GM23338 (cell line): ENCODE results near the gene PPP2R1B. TPM values are rescaled to one million over a fixed set of nuclear protein-coding genes. Genes with fewer than 3 reads are reported as not detected.
A peak's percentile ranks its signal among the peaks of the same experiment; 100 is the strongest.

Experiments
- ATAC-seq: fragments of 200-7000 bp; cut with Tn5 transposase; 3 replicates; pipeline ENCODE4 v1.9.1; 2020
- DNase-seq: peaks from one replicate; pipeline ENCODE4 v3.0.0-alpha.2; 2015; ENCODE audit warnings: low spot score
- H2AFZ ChIP-seq: fragments of 200-600 bp; sonication (generic); 2 replicates; pipeline ENCODE4 v1.8.0; 2016; ENCODE audit warnings: antibody characterized with exemption, mild to moderate bottlenecking, moderate library complexity
- H3F3A ChIP-seq: fragments of 200-600 bp; sonication (generic); replicated peaks from 2 replicates; pipeline ENCODE4 v1.8.0; 2017; ENCODE audit warnings: antibody characterized with exemption, mixed run types, low read depth
- H3K27ac ChIP-seq: fragments of 200-600 bp; sonication (generic); 2 replicates; pipeline ENCODE4 v1.6.1; 2016; ENCODE audit warnings: low read depth
- H3K27me3 ChIP-seq: fragments of 200-600 bp; sonication (generic); 2 replicates; pipeline ENCODE4 v1.8.0; 2016; ENCODE audit warnings: mild to moderate bottlenecking, mixed run types, moderate library complexity; ENCODE audit not compliant: insufficient read depth
- H3K36me3 ChIP-seq: fragments of 200-600 bp; sonication (generic); 2 replicates; pipeline ENCODE4 v1.8.0; 2016; ENCODE audit warnings: mild to moderate bottlenecking; ENCODE audit not compliant: insufficient read depth
- H3K4me1 ChIP-seq: fragments of 200-600 bp; sonication (generic); 2 replicates; pipeline ENCODE4 v1.8.0; 2016; ENCODE audit warnings: mild to moderate bottlenecking, moderate library complexity; ENCODE audit not compliant: insufficient read depth
- H3K4me2 ChIP-seq: fragments of 200-600 bp; sonication (generic); 2 replicates; pipeline ENCODE4 v1.7.1; 2017; ENCODE audit warnings: mixed run types
- H3K4me3 ChIP-seq: fragments of 200-600 bp; sonication (generic); 2 replicates; pipeline ENCODE4 v1.6.1; 2016; ENCODE audit warnings: mixed run types
- H3K79me2 ChIP-seq: fragments of 200-600 bp; sonication (generic); replicated peaks from 2 replicates; pipeline ENCODE4 v1.8.0; 2017; ENCODE audit warnings: mild to moderate bottlenecking; ENCODE audit not compliant: insufficient read depth
- H3K9me2 ChIP-seq: fragments of 200-600 bp; sonication (generic); 2 replicates; pipeline ENCODE4 v1.8.0; 2017; ENCODE audit not compliant: insufficient read depth
- H4K20me1 ChIP-seq: fragments of 200-600 bp; sonication (generic); replicated peaks from 2 replicates; pipeline ENCODE4 v1.8.0; 2017; ENCODE audit warnings: mild to moderate bottlenecking; ENCODE audit not compliant: insufficient read depth
- H3K27ac Mint-ChIP-seq: 2 replicates; pipeline ENCODE4 v1.8.0; 2020; ENCODE audit warnings: inconsistent platforms, mild to moderate bottlenecking, moderate library complexity, mixed read lengths
- H3K27me3 Mint-ChIP-seq: 3 replicates; pipeline ENCODE4 v1.8.0; 2022; ENCODE audit warnings: low read depth, mild to moderate bottlenecking, moderate library complexity, mixed read lengths, inconsistent platforms; ENCODE audit not compliant: insufficient read depth, poor library complexity
- H3K36me3 Mint-ChIP-seq: 3 replicates; pipeline ENCODE4 v1.8.0; 2021; ENCODE audit warnings: low read depth, mild to moderate bottlenecking, inconsistent platforms, moderate library complexity, mixed read lengths
- H3K4me1 Mint-ChIP-seq: 3 replicates; pipeline ENCODE4 v1.8.0; 2020; ENCODE audit warnings: mild to moderate bottlenecking, inconsistent platforms, mixed read lengths
- H3K4me3 Mint-ChIP-seq: 3 replicates; pipeline ENCODE4 v1.8.0; 2021; ENCODE audit warnings: moderate library complexity, mild to moderate bottlenecking, inconsistent platforms, mixed read lengths
- H3K9me3 Mint-ChIP-seq: 3 replicates; pipeline ENCODE4 v1.8.0; 2020; ENCODE audit warnings: moderate library complexity, mild to moderate bottlenecking, inconsistent platforms, mixed read lengths
- EZH2 ChIP-seq: fragments of 200-600 bp; sonication (generic); IDR thresholded peaks from one replicate; pipeline ENCODE4 v1.8.0; 2017; ENCODE audit warnings: antibody characterized with exemption, mild to moderate bottlenecking, low read depth; ENCODE audit not compliant: unreplicated experiment
- STAT1 ChIP-seq: IDR thresholded peaks from one replicate; pipeline ENCODE4 v1.6.1; 2016; ENCODE audit warnings: antibody characterized with exemption; ENCODE audit not compliant: unreplicated experiment
- ZNF331 ChIP-seq: fragments of 250-450 bp; sonication (Bioruptor Pico); IDR thresholded peaks from 2 replicates; pipeline ENCODE4 v1.5.0; 2020; ENCODE audit warnings: low read depth, mild to moderate bottlenecking, moderate library complexity
- polyA plus RNA-seq: library from polyadenylated mRNA; unstranded; fragments of >200 nt; fragmentation: Nextera tagmentation; extraction: Ambion mirVana; gene quantifications from 2 replicates; pipeline ENCODE4 v1.2.1, GENCODE V29; 2016
- total RNA-seq: library from RNA; depleted of rRNA; stranded (reverse); fragments of >200 nt; shearing (Covaris generic); gene quantifications from 2 replicates; pipeline ENCODE4 v1.2.3, GENCODE V29; 2014
- TF ChIP-seq, protein P1 (sequence below), 2 experiments: fragments of 200-600 bp in 1 of 2; sonication (generic) in 1 of 2; conservative IDR thresholded peaks; 2 replicates each; pipeline versions ENCODE4 v1.5.1 to v1.6.1; 2016 to 2017; ENCODE audit warnings: antibody characterized with exemption in 2 of 2, low read depth in 2 of 2, mild to moderate bottlenecking in 2 of 2, moderate library complexity in 1 of 2
- TF ChIP-seq, protein P2 (sequence below): fragments of 250-450 bp; sonication (Bioruptor Pico); IDR thresholded peaks from 2 replicates; pipeline ENCODE4 v1.5.0; 2020; ENCODE audit warnings: mild to moderate bottlenecking, moderate library complexity
- TF ChIP-seq, protein P3 (sequence below): IDR thresholded peaks from 2 replicates; pipeline ENCODE4 v1.6.1; 2016; ENCODE audit warnings: antibody characterized with exemption

The PPP2R1B gene
- total and polyA plus RNA-seq, 2 experiments from 2014 or later, result 18.5 to 82.0 TPM

DNA sequence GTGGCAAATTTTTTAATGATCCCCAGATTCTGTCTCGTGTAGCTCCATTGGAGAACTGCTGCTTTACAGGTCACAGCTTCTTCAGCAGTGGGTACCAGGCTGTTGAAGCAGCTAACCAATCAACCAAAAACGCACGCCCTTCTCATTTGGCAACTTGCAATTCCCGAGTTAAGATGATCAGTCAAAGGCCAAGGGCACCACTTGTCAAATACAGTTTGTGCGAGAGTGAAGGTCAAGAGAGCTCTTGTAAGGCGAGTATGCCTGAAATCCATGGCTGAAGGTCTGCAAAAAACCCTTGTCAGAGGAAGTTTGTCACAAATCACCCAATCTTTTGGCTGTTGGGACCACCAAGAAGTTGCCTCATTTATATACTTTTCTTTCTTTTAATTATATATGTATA is 12.9 kb upstream of the PPP2R1B start:
- H3K4me1 Mint-ChIP-seq, result peaks cover 5% of the 10 kb centered on the region; the same call in 2 of the 3 replicates
- H3K4me3 ChIP-seq, result no peak overlapping the region
- H3K4me3 Mint-ChIP-seq, result no peak overlapping the region
- ATAC-seq (no peak), DNase-seq (no peak)
- no peak overlapping the region for H3K4me2 ChIP-seq
- H3F3A ChIP-seq, result no peaks in the 10 kb centered on the region
- no peak overlapping the region for H3K27ac ChIP-seq
- no peaks in the 10 kb centered on the region for H3K9me2 ChIP-seq
- no peaks in the 10 kb centered on the region for H3K36me3 Mint-ChIP-seq
- no peaks in the 10 kb centered on the region for H3K4me1 ChIP-seq
- no peak overlapping the region for H3K27ac Mint-ChIP-seq
- no peaks in the 10 kb centered on the region for H3K9me3 Mint-ChIP-seq
- no peaks in the 10 kb centered on the region for H3K79me2 ChIP-seq
- H3K36me3 ChIP-seq, result no peaks in the 10 kb centered on the region
- H2AFZ ChIP-seq, result no peak overlapping the region
- no peaks in the 10 kb centered on the region for H3K27me3 ChIP-seq
- no peaks in the 10 kb centered on the region for H4K20me1 ChIP-seq
- H3K27me3 Mint-ChIP-seq, result peaks cover 1% of the 10 kb centered on the region
- TF ChIP-seq, protein P1, sequence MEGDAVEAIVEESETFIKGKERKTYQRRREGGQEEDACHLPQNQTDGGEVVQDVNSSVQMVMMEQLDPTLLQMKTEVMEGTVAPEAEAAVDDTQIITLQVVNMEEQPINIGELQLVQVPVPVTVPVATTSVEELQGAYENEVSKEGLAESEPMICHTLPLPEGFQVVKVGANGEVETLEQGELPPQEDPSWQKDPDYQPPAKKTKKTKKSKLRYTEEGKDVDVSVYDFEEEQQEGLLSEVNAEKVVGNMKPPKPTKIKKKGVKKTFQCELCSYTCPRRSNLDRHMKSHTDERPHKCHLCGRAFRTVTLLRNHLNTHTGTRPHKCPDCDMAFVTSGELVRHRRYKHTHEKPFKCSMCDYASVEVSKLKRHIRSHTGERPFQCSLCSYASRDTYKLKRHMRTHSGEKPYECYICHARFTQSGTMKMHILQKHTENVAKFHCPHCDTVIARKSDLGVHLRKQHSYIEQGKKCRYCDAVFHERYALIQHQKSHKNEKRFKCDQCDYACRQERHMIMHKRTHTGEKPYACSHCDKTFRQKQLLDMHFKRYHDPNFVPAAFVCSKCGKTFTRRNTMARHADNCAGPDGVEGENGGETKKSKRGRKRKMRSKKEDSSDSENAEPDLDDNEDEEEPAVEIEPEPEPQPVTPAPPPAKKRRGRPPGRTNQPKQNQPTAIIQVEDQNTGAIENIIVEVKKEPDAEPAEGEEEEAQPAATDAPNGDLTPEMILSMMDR (conservative IDR thresholded peaks at IDR 0.05; ENCODE audit: low read depth in 2 of 2), result no peak

DNA sequence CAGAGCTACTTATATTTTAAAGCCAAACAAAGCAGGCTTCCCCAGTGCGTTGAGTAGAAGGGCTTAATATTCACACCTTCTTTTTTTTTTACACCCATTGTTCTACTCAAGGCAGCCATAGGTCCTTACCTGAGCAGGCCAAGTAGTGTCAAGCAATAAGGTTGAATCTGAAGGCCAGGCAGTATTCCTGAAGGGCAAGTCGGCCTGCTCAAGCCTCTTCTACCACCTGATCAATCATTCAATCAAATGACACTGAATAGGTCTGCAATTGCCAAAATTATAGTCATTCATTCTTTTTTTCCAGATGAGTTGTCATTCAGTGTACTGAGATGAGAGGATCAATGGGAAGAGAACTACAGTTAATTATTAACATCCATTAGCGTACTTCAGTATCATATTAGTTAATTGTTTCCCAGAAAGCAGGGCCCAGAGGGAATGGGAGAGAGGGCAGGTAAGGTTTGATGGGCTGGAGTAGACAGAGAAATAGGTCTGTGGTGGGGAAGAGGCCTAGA is 11.9 kb upstream of the PPP2R1B start:
- Histone ChIP-seq H3K27me3 (no peaks in the 10 kb centered on the region), H3K9me2 (no peaks in the 10 kb centered on the region), H4K20me1 (no peaks in the 10 kb centered on the region), H3K79me2 (no peaks in the 10 kb centered on the region), H2AFZ (no peak overlapping the region), H3F3A (no peaks in the 10 kb centered on the region), H3K27ac (no peak overlapping the region; the same call in 1 of the 2 replicates), H3K4me2 (no peak overlapping the region), H3K36me3 (no peaks in the 10 kb centered on the region), H3K4me1 (no peaks in the 10 kb centered on the region), H3K4me3 (no peak overlapping the region)
- Mint-ChIP-seq H3K4me3 (no peak overlapping the region), H3K9me3 (no peaks in the 10 kb centered on the region), H3K4me1 (peaks cover 5% of the 10 kb centered on the region; the same call in 2 of the 3 replicates), H3K27ac (no peak overlapping the region), H3K36me3 (no peaks in the 10 kb centered on the region), H3K27me3 (peaks cover 1% of the 10 kb centered on the region)
- no peak for DNase-seq
- ATAC-seq, result peak; percentile 48
- TF ChIP-seq EZH2, result no peak
- TF ChIP-seq, protein P2, sequence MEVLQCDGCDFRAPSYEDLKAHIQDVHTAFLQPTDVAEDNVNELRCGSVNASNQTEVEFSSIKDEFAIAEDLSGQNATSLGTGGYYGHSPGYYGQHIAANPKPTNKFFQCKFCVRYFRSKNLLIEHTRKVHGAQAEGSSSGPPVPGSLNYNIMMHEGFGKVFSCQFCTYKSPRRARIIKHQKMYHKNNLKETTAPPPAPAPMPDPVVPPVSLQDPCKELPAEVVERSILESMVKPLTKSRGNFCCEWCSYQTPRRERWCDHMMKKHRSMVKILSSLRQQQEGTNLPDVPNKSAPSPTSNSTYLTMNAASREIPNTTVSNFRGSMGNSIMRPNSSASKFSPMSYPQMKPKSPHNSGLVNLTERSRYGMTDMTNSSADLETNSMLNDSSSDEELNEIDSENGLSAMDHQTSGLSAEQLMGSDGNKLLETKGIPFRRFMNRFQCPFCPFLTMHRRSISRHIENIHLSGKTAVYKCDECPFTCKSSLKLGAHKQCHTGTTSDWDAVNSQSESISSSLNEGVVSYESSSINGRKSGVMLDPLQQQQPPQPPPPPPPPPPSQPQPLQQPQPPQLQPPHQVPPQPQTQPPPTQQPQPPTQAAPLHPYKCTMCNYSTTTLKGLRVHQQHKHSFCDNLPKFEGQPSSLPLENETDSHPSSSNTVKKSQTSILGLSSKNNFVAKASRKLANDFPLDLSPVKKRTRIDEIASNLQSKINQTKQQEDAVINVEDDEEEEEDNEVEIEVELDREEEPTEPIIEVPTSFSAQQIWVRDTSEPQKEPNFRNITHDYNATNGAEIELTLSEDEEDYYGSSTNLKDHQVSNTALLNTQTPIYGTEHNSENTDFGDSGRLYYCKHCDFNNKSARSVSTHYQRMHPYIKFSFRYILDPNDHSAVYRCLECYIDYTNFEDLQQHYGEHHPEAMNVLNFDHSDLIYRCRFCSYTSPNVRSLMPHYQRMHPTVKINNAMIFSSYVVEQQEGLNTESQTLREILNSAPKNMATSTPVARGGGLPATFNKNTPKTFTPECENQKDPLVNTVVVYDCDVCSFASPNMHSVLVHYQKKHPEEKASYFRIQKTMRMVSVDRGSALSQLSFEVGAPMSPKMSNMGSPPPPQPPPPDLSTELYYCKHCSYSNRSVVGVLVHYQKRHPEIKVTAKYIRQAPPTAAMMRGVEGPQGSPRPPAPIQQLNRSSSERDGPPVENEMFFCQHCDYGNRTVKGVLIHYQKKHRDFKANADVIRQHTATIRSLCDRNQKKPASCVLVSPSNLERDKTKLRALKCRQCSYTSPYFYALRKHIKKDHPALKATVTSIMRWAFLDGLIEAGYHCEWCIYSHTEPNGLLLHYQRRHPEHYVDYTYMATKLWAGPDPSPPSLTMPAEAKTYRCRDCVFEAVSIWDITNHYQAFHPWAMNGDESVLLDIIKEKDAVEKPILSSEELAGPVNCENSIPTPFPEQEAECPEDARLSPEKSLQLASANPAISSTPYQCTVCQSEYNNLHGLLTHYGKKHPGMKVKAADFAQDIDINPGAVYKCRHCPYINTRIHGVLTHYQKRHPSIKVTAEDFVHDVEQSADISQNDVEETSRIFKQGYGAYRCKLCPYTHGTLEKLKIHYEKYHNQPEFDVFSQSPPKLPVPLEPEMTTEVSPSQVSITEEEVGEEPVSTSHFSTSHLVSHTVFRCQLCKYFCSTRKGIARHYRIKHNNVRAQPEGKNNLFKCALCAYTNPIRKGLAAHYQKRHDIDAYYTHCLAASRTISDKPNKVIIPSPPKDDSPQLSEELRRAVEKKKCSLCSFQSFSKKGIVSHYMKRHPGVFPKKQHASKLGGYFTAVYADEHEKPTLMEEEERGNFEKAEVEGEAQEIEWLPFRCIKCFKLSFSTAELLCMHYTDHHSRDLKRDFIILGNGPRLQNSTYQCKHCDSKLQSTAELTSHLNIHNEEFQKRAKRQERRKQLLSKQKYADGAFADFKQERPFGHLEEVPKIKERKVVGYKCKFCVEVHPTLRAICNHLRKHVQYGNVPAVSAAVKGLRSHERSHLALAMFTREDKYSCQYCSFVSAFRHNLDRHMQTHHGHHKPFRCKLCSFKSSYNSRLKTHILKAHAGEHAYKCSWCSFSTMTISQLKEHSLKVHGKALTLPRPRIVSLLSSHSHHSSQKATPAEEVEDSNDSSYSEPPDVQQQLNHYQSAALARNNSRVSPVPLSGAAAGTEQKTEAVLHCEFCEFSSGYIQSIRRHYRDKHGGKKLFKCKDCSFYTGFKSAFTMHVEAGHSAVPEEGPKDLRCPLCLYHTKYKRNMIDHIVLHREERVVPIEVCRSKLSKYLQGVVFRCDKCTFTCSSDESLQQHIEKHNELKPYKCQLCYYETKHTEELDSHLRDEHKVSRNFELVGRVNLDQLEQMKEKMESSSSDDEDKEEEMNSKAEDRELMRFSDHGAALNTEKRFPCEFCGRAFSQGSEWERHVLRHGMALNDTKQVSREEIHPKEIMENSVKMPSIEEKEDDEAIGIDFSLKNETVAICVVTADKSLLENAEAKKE, result no peak
- TF ChIP-seq ZNF331 (CRISPR knock-in tag), result no peak
- TF ChIP-seq, protein P1 (conservative IDR thresholded peaks at IDR 0.05; ENCODE audit: low read depth in 2 of 2), result no peak
- TF ChIP-seq, protein P3, sequence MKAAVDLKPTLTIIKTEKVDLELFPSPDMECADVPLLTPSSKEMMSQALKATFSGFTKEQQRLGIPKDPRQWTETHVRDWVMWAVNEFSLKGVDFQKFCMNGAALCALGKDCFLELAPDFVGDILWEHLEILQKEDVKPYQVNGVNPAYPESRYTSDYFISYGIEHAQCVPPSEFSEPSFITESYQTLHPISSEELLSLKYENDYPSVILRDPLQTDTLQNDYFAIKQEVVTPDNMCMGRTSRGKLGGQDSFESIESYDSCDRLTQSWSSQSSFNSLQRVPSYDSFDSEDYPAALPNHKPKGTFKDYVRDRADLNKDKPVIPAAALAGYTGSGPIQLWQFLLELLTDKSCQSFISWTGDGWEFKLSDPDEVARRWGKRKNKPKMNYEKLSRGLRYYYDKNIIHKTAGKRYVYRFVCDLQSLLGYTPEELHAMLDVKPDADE, result no peak
- no peak for TF ChIP-seq STAT1
